Hepatocyte (in vitro differentiated cells): ENCODE data around the gene EEF1AKMT4. TPM values are rescaled to one million over a fixed set of nuclear protein-coding genes. Genes with fewer than 3 reads are reported as not detected.

Source experiments
- DNase-seq: peaks from one replicate; pipeline ENCODE4 v3.0.0-alpha.2; 2016; ENCODE audit warnings: low spot score
- H2AFZ ChIP-seq: fragments of 200-600 bp; sonication (generic); 2 replicates; pipeline ENCODE4 v1.6.0; 2016; ENCODE audit warnings: antibody characterized with exemption, mild to moderate bottlenecking
- H3K27ac ChIP-seq: fragments of 200-600 bp; sonication (generic); 2 replicates; pipeline ENCODE4 v1.5.1; 2016; ENCODE audit warnings: mild to moderate bottlenecking
- H3K27me3 ChIP-seq: fragments of 200-600 bp; sonication (generic); 2 replicates; pipeline ENCODE4 v1.6.1; 2016
- H3K36me3 ChIP-seq: fragments of 200-600 bp; sonication (generic); replicated peaks from 2 replicates; pipeline ENCODE4 v1.5.1; 2016; ENCODE audit warnings: low read depth; ENCODE audit not compliant: insufficient read depth
- H3K4me1 ChIP-seq: fragments of 200-600 bp; sonication (generic); 2 replicates; pipeline ENCODE4 v1.5.1; 2016; ENCODE audit warnings: mild to moderate bottlenecking, moderate library complexity; ENCODE audit not compliant: insufficient read depth
- H3K4me2 ChIP-seq: fragments of 200-600 bp; sonication (generic); 2 replicates; pipeline ENCODE4 v1.6.0; 2016
- H3K4me3 ChIP-seq: fragments of 200-600 bp; sonication (generic); 2 replicates; pipeline ENCODE4 v1.5.1; 2016; ENCODE audit warnings: mild to moderate bottlenecking
- H3K79me2 ChIP-seq: fragments of 200-600 bp; sonication (generic); 2 replicates; pipeline ENCODE4 v1.6.0; 2017; ENCODE audit warnings: mild to moderate bottlenecking
- H3K9me2 ChIP-seq: fragments of 200-600 bp; sonication (generic); replicated peaks from 2 replicates; pipeline ENCODE4 v1.6.0; 2017; ENCODE audit warnings: mild to moderate bottlenecking; ENCODE audit not compliant: insufficient read depth
- H3K9me3 ChIP-seq: fragments of 200-600 bp; sonication (generic); 2 replicates; pipeline ENCODE4 v1.5.1; 2016; ENCODE audit warnings: low read depth, mild to moderate bottlenecking
- H4K20me1 ChIP-seq: fragments of 200-600 bp; sonication (generic); 2 replicates; pipeline ENCODE4 v1.6.0; 2016; ENCODE audit warnings: mild to moderate bottlenecking; ENCODE audit not compliant: insufficient read depth, poor library complexity, severe bottlenecking
- CTCF ChIP-seq: fragments of 200-600 bp; sonication (generic); IDR thresholded peaks from 2 replicates; pipeline ENCODE4 v1.5.1; 2016; ENCODE audit warnings: antibody characterized with exemption, mild to moderate bottlenecking; ENCODE audit not compliant: poor library complexity
- EZH2 ChIP-seq: fragments of 200-600 bp; sonication (generic); IDR thresholded peaks from 2 replicates; pipeline ENCODE4 v1.6.1; 2016; ENCODE audit warnings: antibody characterized with exemption, mild to moderate bottlenecking, borderline replicate concordance
- EZH2phosphoT487 ChIP-seq: fragments of 200-600 bp; sonication (generic); IDR thresholded peaks from one replicate; pipeline ENCODE4 v1.6.1; 2018; ENCODE audit warnings: antibody characterized with exemption, mild to moderate bottlenecking, low read depth, moderate library complexity; ENCODE audit not compliant: unreplicated experiment, severe bottlenecking
- WGBS: methylation state at CpG from one replicate; pipeline ENCODE4 v1.1.6; 2016; ENCODE audit warnings: low lambda C conversion rate; ENCODE audit errors: missing lambda C conversion rate; 5-methylcytosine and 5-hydroxymethylcytosine counted together
- polyA plus RNA-seq: library from polyadenylated mRNA; unstranded; fragments of >200 nt; fragmentation: Nextera tagmentation; extraction: Ambion mirVana; gene quantifications from 2 replicates; pipeline ENCODE4 v1.2.1, GENCODE V29; 2016
- total RNA-seq: library from RNA; depleted of rRNA; stranded (reverse); fragments of >200 nt; gene quantifications from 2 replicates; pipeline ENCODE4 v1.2.3, GENCODE V29; 2014

Gene EEF1AKMT4
- total and polyA plus RNA-seq, 2 experiments from 2014 or later, result 9.8 to 13.5 TPM

DNA sequence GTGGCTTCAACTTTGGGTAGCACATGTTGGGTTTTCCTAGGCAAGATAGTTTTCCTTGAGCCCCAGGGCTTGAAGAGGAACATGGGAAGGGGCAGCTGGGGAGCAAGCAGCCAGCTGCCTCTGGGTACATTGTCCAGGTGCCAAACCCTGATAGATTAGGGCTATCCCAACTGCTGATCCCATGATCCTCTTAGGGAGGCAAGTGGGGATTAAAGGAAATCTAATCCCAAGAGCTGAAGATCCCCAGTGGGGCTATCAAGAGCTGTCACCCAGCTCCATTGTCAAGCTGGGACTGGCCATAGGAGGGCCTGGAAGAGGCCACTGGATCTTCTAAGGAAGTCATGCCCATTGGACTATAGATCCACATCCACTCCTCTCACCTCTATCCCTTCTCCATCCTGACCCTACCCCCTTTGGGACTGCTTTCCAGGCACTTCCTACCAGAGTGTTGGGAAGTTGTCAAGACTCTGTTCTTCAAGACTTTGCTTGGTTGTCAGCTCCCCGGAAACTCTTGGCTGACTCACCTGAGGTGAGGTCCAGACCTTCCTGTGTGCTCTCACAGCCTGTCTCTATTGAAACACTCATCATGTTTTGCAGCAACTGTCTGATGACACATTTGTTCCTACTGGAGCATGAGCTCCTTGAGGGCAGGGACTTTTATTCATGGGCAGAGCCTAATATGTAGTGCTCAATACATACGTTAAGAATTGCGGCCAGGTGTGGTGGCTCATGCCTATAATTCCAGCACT lies 6.0 kb downstream of the EEF1AKMT4 start:
- no peak overlapping the region for H2AFZ ChIP-seq
- no peak overlapping the region for H3K4me3 ChIP-seq
- H3K79me2 ChIP-seq, result peaks cover 4% of the 10 kb centered on the region
- H3K27me3 ChIP-seq, result peaks cover 22% of the 10 kb centered on the region
- H3K4me1 ChIP-seq, result peaks cover 5% of the 10 kb centered on the region
- no peaks in the 10 kb centered on the region for H3K9me3 ChIP-seq
- H3K27ac ChIP-seq, result no peak overlapping the region
- H3K4me2 ChIP-seq, result no peak overlapping the region
- H4K20me1 ChIP-seq, result no peaks in the 10 kb centered on the region
- WGBS, result 96% methylated on average over 3 of the region's 3 CpGs
- H3K9me2 ChIP-seq, result no peaks in the 10 kb centered on the region
- DNase-seq, result no peak
- TF ChIP-seq EZH2 (no peak), CTCF (no peak), EZH2phosphoT487 (no peak)
- no peaks in the 10 kb centered on the region for H3K36me3 ChIP-seq

GRCh38 chr3:184257083-184257915 lies 7.8 kb downstream of the EEF1AKMT4 start:
- peaks cover 36% of the 10 kb centered on the region for H3K27me3 ChIP-seq
- WGBS, result 93% methylated on average over 23 of the region's 23 CpGs
- no peaks in the 10 kb centered on the region for H4K20me1 ChIP-seq
- TF ChIP-seq CTCF (no peak), EZH2 (no peak), EZH2phosphoT487 (no peak)
- H3K4me2 ChIP-seq, result no peak overlapping the region
- H3K79me2 ChIP-seq, result no peaks in the 10 kb centered on the region
- H3K4me1 ChIP-seq, result peaks cover 17% of the 10 kb centered on the region
- no peaks in the 10 kb centered on the region for H3K36me3 ChIP-seq
- no peaks in the 10 kb centered on the region for H3K9me2 ChIP-seq
- no peak overlapping the region for H3K4me3 ChIP-seq
- no peak overlapping the region for H2AFZ ChIP-seq
- no peaks in the 10 kb centered on the region for H3K9me3 ChIP-seq
- no peak for DNase-seq
- no peak overlapping the region for H3K27ac ChIP-seq

GRCh38 chr3:184258926-184259325 lies 9.5 kb downstream of the EEF1AKMT4 start:
- no peak overlapping the region for H3K4me2 ChIP-seq
- peaks cover 19% of the 10 kb centered on the region for H3K4me1 ChIP-seq

More at GRCh38 chr3:184258926-184259325, 9.5 kb downstream of the EEF1AKMT4 start:
- no peaks in the 10 kb centered on the region for H3K9me3 ChIP-seq
- H3K79me2 ChIP-seq, result no peaks in the 10 kb centered on the region
- no peak overlapping the region for H3K27ac ChIP-seq
- H3K4me3 ChIP-seq, result no peak overlapping the region
- no peak for DNase-seq
- H3K36me3 ChIP-seq, result no peaks in the 10 kb centered on the region
- TF ChIP-seq EZH2phosphoT487 (no peak), EZH2 (no peak), CTCF (no peak)
- 83% methylated on average over 5 of the region's 5 CpGs for WGBS
- no peaks in the 10 kb centered on the region for H4K20me1 ChIP-seq
- no peaks in the 10 kb centered on the region for H3K9me2 ChIP-seq
- H2AFZ ChIP-seq, result no peak overlapping the region
- H3K27me3 ChIP-seq, result peaks cover 48% of the 10 kb centered on the region
